ENCODE results near the gene DEPDC5.

Gene DEPDC5

GRCh38 chr22:31944700-31945442 is 191.1 kb downstream of the DEPDC5 start:
- Histone ChIP-seq H3K27me3 (ENCODE audit: control insufficient read depth, low read length) (no peaks in the 10 kb centered on the region), H3K36me3 (ENCODE audit: control insufficient read depth, low read length) (peaks cover 49% of the 10 kb centered on the region), H3K27ac (ENCODE audit: low read depth, low read length) (peak overlapping the region; percentile 69), H3K4me3 (ENCODE audit: low read length) (peak overlapping the region; percentile 99), H3K9me3 (ENCODE audit: control insufficient read depth, insufficient read depth, low read length) (no peaks in the 10 kb centered on the region), H3F3A (ENCODE audit: control insufficient read depth, insufficient read depth) (peaks cover 12% of the 10 kb centered on the region), H3K4me1 (ENCODE audit: control insufficient read depth, low read length) (peaks cover 36% of the 10 kb centered on the region), H3K79me2 (ENCODE audit: control insufficient read depth, low read length) (peaks cover 58% of the 10 kb centered on the region), H4K20me1 (ENCODE audit: control insufficient read depth, insufficient read depth, low read depth, low read length) (peaks cover 14% of the 10 kb centered on the region), H3K4me2 (ENCODE audit: low read length) (peak overlapping the region; percentile 91), H3K9me2 (replicated peaks; ENCODE audit: control insufficient read depth, low read length) (no peaks in the 10 kb centered on the region)
- TF ChIP-seq, protein P1, sequence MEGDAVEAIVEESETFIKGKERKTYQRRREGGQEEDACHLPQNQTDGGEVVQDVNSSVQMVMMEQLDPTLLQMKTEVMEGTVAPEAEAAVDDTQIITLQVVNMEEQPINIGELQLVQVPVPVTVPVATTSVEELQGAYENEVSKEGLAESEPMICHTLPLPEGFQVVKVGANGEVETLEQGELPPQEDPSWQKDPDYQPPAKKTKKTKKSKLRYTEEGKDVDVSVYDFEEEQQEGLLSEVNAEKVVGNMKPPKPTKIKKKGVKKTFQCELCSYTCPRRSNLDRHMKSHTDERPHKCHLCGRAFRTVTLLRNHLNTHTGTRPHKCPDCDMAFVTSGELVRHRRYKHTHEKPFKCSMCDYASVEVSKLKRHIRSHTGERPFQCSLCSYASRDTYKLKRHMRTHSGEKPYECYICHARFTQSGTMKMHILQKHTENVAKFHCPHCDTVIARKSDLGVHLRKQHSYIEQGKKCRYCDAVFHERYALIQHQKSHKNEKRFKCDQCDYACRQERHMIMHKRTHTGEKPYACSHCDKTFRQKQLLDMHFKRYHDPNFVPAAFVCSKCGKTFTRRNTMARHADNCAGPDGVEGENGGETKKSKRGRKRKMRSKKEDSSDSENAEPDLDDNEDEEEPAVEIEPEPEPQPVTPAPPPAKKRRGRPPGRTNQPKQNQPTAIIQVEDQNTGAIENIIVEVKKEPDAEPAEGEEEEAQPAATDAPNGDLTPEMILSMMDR (IDR thresholded peaks at IDR 0.05; ENCODE audit: low read depth, low read length, poor library complexity, severe bottlenecking): peak; percentile 26
- no peak for TF ChIP-seq EZH2phosphoT487 (IDR thresholded peaks at IDR 0.05; ENCODE audit: borderline replicate concordance, low read length)

DNA sequence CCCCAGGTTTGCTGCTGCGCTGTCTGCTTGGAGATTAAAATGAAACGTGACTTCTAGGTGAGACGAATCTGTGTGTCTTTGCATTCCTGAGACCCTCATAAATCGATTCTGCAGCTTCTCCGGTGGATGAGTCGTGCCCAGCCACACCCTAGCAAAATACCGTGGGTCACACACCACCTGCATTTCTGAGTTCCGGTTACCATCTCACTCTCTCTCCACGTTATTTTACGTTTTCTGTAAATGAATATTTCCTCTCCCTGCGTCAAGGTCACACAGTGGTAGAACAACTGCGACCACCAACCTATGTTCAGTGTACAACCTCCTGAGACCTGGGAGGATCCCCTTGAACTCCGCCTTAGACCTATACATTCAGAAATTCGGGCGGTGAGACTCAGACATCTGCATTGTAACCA is 191.6 kb downstream of the DEPDC5 start:
- peaks cover 12% of the 10 kb centered on the region for H3F3A ChIP-seq (ENCODE audit: control insufficient read depth, insufficient read depth)
- H3K36me3 ChIP-seq (ENCODE audit: control insufficient read depth, low read length): peaks cover 55% of the 10 kb centered on the region
- peak overlapping the region; percentile 91 for H3K4me2 ChIP-seq (ENCODE audit: low read length)
- H3K9me3 ChIP-seq (ENCODE audit: control insufficient read depth, insufficient read depth, low read length): no peaks in the 10 kb centered on the region
- H4K20me1 ChIP-seq (ENCODE audit: control insufficient read depth, insufficient read depth, low read depth, low read length): peaks cover 18% of the 10 kb centered on the region
- no peak for TF ChIP-seq EZH2phosphoT487 (IDR thresholded peaks at IDR 0.05; ENCODE audit: borderline replicate concordance, low read length)
- TF ChIP-seq, protein P1 (IDR thresholded peaks at IDR 0.05; ENCODE audit: low read depth, low read length, poor library complexity, severe bottlenecking): no peak
- peaks cover 39% of the 10 kb centered on the region for H3K4me1 ChIP-seq (ENCODE audit: control insufficient read depth, low read length)
- H3K27ac ChIP-seq (ENCODE audit: low read depth, low read length): peak overlapping the region; percentile 69
- H3K27me3 ChIP-seq (ENCODE audit: control insufficient read depth, low read length): no peaks in the 10 kb centered on the region
- peak overlapping the region; percentile 99 for H3K4me3 ChIP-seq (ENCODE audit: low read length)
- H3K9me2 ChIP-seq (replicated peaks; ENCODE audit: control insufficient read depth, low read length): no peaks in the 10 kb centered on the region
- peaks cover 64% of the 10 kb centered on the region for H3K79me2 ChIP-seq (ENCODE audit: control insufficient read depth, low read length)

- no peak for TF ChIP-seq EZH2phosphoT487 (IDR thresholded peaks at IDR 0.05; ENCODE audit: borderline replicate concordance, low read length)
- TF ChIP-seq, protein P1 (IDR thresholded peaks at IDR 0.05; ENCODE audit: low read depth, low read length, poor library complexity, severe bottlenecking): no peak
- Histone ChIP-seq H3K27ac (ENCODE audit: low read depth, low read length) (peak overlapping the region; percentile 69), H3K27me3 (ENCODE audit: control insufficient read depth, low read length) (no peaks in the 10 kb centered on the region), H3K9me3 (ENCODE audit: control insufficient read depth, insufficient read depth, low read length) (no peaks in the 10 kb centered on the region), H3K36me3 (ENCODE audit: control insufficient read depth, low read length) (peaks cover 62% of the 10 kb centered on the region), H3K4me1 (ENCODE audit: control insufficient read depth, low read length) (peaks cover 40% of the 10 kb centered on the region), H3F3A (ENCODE audit: control insufficient read depth, insufficient read depth) (peaks cover 12% of the 10 kb centered on the region), H3K9me2 (replicated peaks; ENCODE audit: control insufficient read depth, low read length) (no peaks in the 10 kb centered on the region), H3K4me2 (ENCODE audit: low read length) (peak overlapping the region; percentile 91), H3K4me3 (ENCODE audit: low read length) (peak overlapping the region; percentile 99), H4K20me1 (ENCODE audit: control insufficient read depth, insufficient read depth, low read depth, low read length) (peaks cover 20% of the 10 kb centered on the region), H3K79me2 (ENCODE audit: control insufficient read depth, low read length) (peaks cover 71% of the 10 kb centered on the region)
These were observed 192.3 kb downstream of the DEPDC5 start for GRCh38 chr22:31945971-31946680.
